ENCODE measurements around the gene AFDN.
A peak's percentile ranks its signal among the peaks of the same experiment; 100 is the strongest.

Gene AFDN

DNA sequence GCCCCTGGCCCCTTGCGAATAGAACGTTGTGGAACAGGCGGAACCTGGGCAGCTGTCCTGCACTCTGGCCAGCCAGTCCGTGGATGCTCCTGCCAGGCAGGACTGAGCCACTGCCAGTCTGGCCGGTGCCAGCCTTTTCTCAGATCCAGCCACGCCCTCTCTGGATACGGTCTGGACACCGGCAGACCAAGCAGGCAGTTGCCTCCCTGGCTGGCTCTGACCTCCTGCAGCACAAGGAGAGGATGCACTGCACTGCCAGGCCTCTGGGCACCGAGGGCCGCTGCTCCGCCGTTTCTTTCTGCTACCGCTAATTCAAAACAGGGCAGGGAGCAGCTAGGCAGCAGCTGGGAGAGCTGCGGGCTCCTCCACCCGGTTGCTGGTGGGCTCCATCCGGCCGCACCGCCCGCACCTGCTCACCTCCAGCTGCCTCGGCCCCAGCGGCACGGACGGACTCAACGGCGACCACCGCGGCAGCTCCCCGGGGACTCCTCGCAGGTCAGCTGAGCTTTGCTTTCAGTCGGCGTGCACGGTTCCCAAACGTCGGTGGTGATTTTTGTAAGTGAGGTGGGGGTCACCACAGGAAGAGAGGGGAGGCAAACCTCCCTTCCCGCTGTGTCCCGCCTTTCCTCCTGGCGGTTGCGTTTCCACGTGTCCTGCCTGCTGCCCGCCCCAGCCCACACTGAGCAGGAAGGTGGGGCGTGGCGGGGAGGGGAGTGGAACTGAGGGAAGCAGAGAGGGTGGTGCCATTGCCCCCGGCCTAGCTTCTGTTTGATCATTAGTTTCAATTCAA is 30.3 kb upstream of the AFDN start:
- DNase-seq: peak; percentile 81

DNA sequence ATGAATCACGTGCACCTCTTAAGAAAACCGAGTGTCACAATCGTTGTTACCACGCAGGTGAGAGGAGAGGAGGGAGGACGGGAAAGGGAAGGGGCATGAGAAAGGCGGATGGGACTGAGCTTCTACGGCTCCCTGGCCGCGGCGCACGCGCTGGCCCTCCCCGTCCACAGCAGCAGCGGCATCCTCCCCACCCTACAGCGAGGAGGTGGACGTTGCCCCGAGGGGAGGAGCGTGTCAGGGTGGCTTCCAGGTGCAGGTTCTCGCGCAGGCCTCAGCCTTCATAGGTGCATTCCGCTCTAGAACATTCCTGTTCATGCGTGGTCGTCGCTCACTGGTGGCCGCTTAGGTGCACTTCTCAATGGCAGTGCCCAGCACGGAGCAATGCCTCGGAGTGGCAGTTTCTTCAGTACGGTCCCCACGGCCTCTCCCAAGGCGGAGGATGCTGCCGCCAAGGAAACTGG is 29.7 kb upstream of the AFDN start:
- no peak for DNase-seq

DNA sequence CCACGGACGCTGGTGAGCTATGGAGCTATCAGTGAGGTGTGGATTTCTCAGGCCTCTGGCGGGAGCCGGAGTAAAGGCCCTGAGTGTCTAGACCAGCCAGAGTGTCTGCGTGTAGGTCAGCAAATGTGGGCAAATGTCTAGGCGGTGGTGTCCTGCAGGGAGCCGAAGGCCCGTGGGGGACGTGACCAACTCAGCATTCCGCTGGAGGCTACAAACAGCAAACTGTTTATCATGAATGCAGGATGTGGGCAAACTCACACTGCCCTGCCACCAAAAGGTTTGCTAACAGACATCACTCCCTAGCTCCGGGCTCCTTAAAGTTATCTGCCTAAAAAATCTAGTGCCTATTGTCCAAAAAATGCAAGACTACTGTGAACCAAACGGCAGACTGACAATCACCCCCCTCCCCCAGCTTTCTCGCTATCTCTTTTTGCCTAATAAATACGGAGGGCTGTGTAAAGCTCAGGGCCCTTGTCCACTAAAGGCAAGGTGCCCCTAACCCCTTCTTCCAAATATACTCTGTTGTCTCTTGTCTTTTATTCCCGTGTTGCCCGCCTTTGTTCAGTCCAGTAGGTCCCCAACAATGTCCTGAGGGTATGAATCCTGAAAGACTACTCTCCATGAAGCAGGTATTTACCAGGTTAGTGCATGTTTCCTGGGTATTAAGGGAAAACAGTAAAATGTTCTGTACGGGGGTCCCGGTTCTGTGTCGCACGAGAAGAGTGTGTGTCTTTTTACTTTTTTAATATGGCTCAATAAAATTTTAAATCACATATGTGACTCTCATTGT is 29.0 kb upstream of the AFDN start:
- DNase-seq: no peak

DNA sequence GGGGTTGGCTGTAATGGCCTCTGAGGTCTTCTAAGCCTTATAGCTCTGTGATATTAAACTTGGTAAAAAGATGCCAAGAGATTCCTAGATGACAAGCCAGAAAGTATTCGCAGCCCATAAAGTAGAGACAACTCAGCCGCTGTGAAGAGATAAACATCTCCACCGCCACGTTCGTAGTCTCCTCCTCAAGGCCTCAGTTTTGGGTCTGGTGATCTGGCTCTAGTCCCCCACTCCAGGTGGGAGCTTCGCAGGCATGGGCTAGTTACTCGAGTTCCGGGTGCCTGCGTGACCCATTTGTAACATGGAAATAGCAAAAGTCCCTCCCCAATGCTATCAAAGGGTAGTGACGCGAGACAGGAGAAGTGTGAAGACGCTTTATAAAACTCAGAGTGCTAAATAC is 28.3 kb upstream of the AFDN start:
- no peak for DNase-seq

DNA sequence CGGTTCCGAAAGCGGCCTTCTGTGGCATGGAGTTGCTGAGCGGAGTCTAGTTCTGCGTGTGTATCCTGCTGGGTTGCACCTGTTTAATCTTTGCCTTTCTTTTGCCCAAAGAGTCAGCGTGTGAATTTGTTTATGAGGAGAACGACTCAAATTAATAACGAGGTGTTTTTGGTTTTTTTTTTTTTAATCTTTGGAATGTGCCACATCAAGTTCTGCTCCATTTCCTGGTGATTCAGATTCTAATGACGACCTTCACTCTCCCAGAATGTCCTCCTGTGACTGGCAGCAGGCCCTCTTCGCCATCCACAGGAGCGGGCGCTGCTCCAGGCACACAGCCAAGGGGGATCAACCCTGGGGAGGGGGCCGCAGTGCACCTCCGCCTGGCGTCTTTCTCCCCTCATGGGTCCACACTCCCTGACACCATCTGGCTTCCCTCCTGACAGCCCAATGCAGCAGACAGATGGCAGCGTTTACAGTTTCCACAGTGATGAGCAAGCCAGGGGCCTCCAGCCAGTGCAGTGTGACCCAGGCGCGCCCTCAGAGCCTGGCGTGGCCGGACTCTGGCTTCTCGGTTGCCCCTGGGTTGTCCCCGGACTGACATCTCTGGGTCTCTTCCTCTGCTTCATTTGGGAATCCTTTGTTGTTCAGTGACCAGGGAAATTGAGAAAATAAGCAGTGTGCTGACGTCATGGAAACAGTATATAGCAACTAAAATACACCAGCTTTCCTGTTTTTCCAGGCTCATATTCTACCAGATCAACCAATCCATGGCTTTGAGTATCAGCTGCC is 27.5 kb upstream of the AFDN start:
- DNase-seq: peak; percentile 93

DNA sequence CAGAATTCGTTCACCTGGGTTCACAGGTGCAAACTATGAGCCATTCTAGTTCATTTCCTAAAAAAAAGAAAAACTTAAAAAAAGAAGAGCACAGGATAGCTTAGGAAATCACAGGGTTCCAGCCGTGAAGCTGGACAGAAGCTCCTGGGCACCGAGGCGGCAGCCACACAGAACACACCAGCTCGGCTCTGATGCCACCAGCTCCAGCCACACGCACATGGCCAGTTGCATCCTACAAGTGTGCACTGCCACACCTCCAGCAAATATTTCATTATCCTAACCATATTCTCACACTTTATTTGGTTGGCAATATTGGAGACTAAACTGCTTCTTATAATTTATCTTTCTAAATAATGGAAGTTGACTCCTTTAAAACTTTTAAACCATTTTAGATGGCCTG is 26.2 kb upstream of the AFDN start:
- no peak for DNase-seq

DNA sequence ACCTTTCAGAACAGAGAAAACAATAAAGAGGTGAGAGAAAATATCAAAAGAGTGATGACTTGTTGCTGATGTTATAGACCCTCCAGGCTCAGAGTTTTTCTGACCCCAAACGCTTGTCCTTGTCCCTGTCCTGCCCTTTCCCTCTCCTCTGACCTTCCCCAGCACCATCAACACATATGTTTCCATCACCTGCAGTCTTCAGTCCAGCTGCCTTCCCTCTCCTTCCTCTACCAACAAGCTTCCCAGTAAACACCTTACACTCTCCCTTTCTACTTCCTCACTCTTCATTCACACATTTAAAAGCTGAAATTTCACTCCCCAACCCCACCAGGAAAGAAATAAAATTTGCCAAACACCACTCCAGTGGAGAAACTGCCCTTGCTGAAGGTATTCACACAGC is 25.4 kb upstream of the AFDN start:
- DNase-seq: no peak

DNA sequence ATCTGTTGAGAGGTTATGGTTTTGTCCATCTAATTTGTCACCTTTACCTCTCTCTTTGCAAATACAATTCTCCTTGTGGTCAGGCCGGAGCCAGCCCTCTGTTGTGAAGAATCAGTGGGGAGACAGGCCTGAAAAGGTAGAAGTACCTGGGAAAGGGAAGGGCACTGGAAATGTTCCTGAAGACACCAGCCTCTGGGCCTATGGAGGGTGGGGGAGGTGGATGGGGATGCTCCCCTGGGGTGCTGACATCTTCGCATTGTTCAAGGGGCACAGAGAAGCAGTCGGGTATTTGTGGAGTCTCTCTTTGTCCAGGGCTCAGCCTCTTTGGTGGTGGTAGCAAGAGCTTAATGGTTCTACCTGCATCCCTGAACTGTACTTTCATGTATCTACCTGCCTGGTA is 24.4 kb upstream of the AFDN start:
- DNase-seq: no peak

DNA sequence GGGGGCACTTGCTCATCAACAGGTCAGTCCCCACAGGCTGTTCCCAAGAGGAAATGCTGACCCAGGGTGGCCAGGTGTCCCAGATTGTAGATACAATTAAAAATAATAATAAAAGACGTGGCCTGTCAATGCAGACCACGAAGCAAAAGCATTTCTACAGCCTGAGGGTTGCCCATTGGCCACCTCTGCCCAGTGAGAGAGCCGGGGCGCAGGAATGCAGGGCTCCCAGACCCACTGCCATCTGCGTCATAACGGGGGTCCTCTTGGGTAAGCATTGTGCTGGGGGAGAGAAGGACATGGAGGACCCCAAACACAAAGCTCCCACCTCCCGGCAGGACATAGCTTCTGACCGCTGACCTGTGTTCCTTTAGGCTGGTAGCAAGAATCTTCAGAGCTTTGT is 22.9 kb upstream of the AFDN start:
- no peak for DNase-seq

DNA sequence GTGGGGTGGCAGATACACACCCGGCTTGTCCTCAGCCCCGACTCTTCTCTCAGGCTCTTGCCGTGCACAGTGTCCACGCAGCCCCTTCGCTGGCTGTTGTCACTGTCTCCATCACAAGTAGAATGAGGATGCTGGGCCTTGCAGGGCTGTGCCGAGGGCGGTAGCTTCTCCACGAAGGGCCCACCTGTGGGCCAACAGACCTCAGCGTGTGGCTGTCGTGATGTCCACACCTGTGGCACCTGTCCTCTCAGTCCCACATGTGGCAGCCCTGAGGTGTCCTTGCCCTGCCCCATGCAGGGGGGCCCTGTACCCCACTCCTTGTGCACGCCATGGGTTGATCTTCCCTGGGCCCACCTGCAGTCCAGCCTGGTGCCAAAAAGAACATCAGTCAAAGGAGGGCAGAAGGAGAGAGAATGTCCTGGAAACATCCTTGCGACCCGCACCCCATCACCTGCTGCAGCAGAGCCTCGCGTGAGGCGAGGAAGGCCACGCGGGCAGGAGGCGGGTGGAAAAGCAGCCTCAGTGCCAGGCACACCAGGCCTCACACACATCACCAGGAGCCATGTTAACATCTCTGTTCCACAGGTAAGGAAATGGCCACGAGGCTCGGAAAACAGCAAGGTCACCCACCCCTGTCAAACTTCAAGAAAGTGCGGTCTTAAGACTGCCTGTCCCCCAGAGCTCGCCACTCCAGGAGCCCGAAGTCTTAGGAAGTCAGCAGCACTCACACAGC is 22.3 kb upstream of the AFDN start:
- no peak for DNase-seq

DNA sequence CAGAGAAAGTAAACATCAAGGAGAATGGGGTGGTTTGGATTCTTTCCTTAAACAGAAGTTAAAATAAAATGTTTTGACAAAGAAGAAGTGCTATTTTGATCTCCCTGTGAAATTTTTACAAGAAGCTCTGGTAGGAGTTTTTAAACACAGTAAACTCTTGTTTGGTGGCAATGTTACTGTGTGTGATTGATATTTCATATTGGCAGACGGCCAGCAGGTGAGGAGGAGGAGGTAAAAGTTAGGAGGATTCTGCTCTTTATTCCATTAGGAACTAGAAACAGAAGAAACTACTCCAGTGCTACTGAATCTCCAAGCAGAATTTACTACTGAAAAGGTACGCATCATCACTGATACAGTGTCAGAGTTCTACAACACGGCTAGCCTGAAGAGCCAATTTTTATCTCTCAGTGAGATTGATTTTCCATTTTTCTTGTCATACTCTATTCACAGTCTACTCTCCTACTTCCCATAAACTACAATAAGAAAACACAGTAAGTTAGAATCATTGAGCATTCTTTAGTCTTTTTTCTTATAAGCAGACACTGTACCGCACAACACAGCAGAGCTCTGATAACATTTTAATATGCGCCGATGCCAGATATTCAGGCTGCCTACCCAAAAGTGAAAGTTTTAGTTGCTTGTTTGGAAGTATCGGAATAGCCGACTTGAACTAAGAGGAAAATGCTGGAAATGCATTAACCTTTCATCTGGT is 21.2 kb upstream of the AFDN start:
- peak; percentile 6 for DNase-seq

DNA sequence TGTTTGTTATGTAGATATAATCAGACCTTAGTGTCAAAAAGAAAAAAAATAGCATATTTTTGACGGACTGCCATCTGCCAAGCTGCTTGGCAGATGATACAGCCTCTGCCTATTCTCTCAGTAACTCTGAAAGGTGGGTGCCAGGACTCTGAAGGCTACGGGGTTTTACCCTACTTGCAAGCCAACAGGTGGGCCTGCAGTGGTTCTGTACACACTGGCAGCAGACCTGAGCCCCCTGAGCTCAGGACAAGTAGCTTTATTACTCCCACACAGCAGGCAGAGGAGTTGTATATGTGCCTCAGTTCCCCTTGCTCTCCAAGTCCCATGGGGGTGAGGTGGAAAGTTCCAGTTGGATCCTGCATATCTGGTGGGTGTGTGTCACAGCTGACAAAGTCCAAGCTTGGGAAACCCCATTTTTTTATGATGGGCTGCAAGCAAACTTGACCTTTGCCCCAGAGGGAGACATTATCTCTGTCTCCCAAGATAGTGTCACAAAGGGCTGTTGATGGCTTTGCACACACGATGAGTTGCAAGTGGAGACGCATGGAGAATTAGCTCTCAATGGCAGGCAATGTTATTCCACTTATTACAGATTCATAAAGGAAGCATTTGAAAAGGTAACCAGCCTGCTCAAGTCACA is 20.5 kb upstream of the AFDN start:
- no peak for DNase-seq

DNA sequence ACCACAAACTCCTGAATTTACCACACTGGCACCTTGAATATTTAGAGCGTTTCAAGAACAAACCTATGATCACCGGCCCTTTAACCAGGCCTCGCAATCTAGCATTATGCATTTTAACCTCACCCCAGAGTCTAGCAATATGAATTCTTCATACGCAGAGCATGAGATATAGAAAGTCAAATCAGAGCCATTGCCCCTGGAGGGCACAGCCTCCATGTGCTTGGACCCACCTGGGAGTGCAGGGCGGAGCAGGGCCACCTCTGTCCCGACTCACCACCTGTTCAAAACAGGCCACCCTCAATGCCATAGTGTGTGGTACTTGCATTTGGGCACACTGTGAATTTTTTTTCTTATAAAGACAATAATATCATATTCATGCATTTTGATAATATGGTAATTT is 19.5 kb upstream of the AFDN start:
- no peak for DNase-seq

DNA sequence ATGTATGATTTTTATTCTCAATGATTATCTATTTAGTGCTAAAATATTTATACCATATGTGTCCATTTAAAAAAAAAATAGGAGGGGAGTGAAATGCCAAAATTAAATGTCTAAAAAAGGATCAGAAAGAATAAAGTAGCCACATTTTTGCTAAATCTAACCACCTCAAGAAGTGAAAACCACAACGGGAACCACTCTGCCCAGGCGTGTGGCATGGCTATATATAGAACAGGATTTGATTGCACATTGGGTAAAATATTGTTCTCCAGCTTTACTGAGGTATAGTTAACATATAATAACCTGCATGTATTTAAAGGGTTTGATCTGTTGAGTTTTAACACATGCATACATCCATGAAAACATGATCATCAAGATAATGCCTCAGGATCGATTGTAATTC is 19.0 kb upstream of the AFDN start:
- DNase-seq: no peak

DNA sequence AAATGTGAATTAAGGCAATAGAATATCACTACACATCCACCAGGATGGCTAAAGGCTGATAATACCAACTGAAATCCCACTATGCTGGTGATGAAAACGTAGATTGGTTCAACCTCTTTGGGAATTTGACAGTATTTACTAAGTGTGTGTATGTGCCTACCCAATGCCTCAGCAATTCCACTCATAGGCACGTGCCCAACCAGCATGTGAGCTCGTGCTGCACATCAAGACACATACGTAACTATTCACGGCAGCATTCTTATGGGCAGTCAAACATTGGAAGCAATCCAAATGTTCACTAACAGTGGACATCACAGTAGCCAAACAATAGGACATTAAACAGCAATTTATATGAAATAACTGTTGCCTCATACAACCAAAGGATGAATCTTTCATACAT is 15.7 kb upstream of the AFDN start:
- no peak for DNase-seq

DNA sequence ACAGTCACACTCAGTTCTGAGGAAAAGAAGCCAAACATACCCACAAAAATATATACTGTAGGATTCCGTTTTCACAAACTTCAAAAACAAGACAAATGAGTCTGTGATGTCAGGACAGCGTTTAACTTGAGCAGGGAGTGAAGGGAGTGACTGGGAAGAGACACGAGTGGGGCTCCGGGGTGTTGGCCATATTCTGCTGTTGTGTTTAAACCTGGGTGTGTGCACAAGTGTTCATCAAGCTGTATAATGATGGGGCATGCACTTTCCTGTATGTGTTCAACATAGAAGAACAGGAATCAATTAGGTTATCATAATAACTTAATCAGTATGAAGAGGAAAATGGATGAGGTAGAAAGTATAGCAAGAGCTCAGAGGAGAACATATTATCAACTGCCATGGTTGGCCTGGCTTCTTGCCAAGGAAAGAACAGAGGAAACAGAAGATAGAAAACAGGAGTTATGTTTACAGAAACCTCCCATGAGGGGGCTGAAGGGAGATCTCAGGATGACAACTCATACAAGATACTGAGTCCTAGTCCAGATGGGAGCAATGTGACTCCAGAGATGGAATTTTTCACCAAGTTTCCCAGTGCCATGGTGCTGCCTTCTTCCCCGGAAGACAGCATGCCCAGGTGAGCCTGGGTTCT is 15.1 kb upstream of the AFDN start:
- peak; percentile 66 for DNase-seq

DNA sequence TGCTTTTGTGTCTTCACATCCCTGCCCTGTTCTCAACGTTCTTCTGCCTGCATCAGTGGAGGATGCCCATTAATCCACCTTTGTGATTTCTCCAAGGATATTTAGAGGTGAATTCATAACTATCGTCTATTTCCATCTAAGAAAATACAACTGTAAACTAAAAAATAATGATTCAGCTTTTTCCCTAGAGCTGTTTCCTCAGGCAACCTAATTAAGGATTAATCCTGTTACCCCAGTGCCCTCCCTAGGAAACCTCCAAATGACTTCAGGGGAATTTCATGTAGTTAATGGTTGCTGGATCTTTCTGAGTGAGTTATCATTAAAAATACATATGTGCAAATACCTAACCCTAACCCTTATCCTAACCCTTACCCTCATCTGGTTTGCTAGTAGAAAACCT is 14.6 kb upstream of the AFDN start:
- no peak for DNase-seq

DNA sequence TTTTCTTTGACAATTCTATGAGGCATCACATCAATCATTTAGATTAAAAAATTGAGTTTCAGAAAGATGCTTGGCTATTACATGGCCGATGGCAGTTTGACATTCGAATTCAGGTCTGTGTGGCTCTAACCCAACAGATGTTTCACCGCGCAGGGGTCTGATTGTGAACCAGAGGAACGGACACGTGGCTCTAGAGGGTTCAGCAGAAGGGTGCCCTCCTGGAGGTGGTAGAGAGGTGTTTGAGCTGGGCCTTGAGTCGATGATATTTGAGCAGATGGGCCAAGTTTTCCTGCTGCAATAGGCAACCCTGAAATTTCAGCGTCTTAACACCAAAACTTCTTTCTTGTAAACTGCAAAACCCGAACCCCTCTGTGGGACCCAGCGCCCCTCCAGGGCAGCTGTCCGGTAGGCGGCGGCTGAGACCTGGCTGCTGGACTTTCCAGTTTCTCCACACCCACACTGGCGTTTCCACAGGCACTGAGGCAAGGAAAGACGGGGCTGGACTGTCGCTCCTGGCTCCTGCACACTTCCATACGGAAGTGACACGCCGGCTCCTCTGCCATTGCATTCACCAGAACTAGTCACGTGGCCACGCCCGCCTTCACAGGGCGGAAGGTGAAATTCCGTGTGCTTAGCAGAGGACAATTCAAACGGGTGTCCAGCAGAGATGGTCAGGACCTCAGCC is 11.3 kb upstream of the AFDN start:
- peak; percentile 88 for DNase-seq

DNA sequence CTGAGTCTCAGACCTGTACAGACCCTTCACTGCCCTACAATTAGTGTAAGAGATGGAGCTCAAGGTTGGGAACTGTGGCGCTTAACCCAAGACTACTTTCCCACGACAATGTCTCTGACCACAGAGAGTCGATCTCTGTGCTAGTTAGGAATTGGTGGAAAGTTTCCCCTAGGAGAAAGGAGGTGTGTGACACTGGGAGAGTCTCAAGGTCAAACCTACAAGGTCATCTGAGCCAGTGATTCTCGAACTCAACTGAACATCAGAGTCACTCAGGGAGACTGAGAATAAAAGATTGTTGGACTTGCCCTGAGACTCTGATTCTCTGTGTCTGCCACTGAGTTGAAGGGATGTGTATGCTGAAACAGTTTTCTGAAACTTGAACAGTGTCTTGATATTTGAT is 9.7 kb upstream of the AFDN start:
- no peak for DNase-seq

DNA sequence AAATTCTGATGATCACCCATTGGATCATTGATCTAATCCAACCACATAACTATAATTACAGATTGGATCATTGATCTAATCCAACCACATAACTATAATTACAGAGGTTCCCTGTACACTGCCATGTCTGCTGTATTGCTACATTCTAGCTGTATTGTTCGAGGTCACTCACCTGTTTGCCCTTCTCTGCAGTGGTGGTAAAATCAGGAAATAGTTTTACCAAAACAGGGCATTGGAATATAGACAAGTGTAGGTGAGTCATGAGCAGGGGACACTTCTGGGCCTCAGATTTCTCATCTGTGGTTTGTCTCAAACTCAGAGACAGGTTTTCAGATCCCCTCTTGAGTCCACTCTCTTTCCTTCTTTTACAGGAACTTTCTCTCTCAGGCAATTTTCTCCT is 9.0 kb upstream of the AFDN start:
- no peak for DNase-seq

DNA sequence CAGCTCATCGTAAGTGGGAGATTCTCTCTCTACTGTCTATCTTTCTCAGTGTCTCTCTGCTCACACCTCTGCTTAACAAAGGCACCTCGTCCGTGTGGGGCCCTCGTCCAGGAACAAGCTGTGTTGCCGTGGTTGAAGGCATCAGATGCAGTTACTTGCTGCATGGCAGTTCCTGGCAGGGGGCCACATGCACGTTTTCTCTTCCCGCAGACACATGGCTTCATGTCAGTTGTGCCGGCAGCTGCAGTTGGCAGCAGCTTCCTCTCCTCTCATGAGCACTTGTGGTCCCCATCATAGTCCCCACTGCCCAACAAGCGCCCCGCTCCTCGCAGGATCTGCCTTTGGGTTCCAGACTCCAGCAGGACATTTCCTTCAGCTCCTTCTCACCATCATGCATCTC is 7.1 kb upstream of the AFDN start:
- no peak for DNase-seq

All from NCI-H69 (cell line).